Measurements from ENCODE around the gene RALY.

GRCh38 chr20:34068001-34068400 is 74.3 kb downstream of the RALY start:
- TF ChIP-seq CTCF (IDR thresholded peaks at IDR 0.05), result no peak
- no peak for TF ChIP-seq POLR2AphosphoS5 (IDR thresholded peaks at IDR 0.05; ENCODE audit: low read depth, low read length)
- no peak for TF ChIP-seq SIN3A (IDR thresholded peaks at IDR 0.05; ENCODE audit: borderline replicate concordance, insufficient read depth, low read depth, low read length)
- TF ChIP-seq TCF7L2 (IDR thresholded peaks at IDR 0.05; ENCODE audit: low read depth, low read length), result no peak
- no peak for TF ChIP-seq REST (IDR thresholded peaks at IDR 0.05; ENCODE audit: insufficient read depth in 1 of 2, low read depth in 2 of 2, low read length in 1 of 2)
